HL-60 (cell line): Measurements from ENCODE around the gene MEF2A.

ENCODE experiments used
- CTCF ChIP-seq: IDR thresholded peaks from one replicate; pipeline ENCODE4 v1.5.1; 2011; ENCODE audit warnings: low read length, control low read depth, inconsistent platforms; ENCODE audit not compliant: insufficient read depth
- GABPA ChIP-seq: IDR thresholded peaks from 2 replicates; pipeline ENCODE4 v1.6.1; 2012; ENCODE audit warnings: low read depth
- POLR2AphosphoS5 ChIP-seq: IDR thresholded peaks from 2 replicates; pipeline ENCODE4 v1.6.1; 2012; ENCODE audit warnings: low read depth
- REST ChIP-seq: IDR thresholded peaks from 2 replicates; pipeline ENCODE4 v1.6.1; 2012; ENCODE audit warnings: low read depth; ENCODE audit not compliant: insufficient replicate concordance
- SPI1 ChIP-seq: IDR thresholded peaks from 2 replicates; pipeline ENCODE4 v1.6.1; 2012; ENCODE audit warnings: low read depth, mild to moderate bottlenecking, borderline replicate concordance

GRCh38 chr15:99692825-99693224 is 127.0 kb downstream of the MEF2A start:
- TF ChIP-seq CTCF (no peak), POLR2AphosphoS5 (no peak), GABPA (no peak), REST (no peak), SPI1 (no peak)
